Prostate gland (tissue), 2 donors: ENCODE results near the gene MMP15. TPM values are rescaled to one million over a fixed set of nuclear protein-coding genes. Genes with fewer than 3 reads are reported as not detected.

ENCODE experiments used
- DNase-seq: peaks from one replicate; pipeline ENCODE4 v3.0.0-alpha.2; 2019; ENCODE audit warnings: low spot score
- H3K27ac ChIP-seq, 2 donors: fragments of 200-600 bp; sonication (generic); 2 replicates each; pipeline ENCODE4 v1.5.1; 2017 to 2019
- H3K27me3 ChIP-seq: fragments of 200-600 bp; sonication (generic); replicated peaks from 2 replicates; pipeline ENCODE4 v1.5.1; 2019; ENCODE audit not compliant: insufficient read depth
- H3K36me3 ChIP-seq, 2 donors: fragments of 200-600 bp; sonication (generic); 1 replicate in 1 of 2; 2 replicates in 1 of 2; pipeline versions ENCODE4 v1.5.1 to v1.8.1; 2017 to 2019
- H3K4me1 ChIP-seq: fragments of 200-600 bp; sonication (generic); replicated peaks from 2 replicates; pipeline ENCODE4 v1.5.1; 2019
- H3K4me3 ChIP-seq, 2 donors: fragments of 200-600 bp; sonication (generic); 2 replicates each; pipeline ENCODE4 v1.5.1; 2017 to 2019
- H3K9me3 ChIP-seq: fragments of 200-600 bp; sonication (generic); 2 replicates; pipeline ENCODE4 v1.5.1; 2017
- CTCF ChIP-seq, 4 experiments: fragments of 200-600 bp in 2 of 4; fragments of 450-650 bp in 2 of 4; sonication (generic) in 2 of 4; IDR thresholded peaks; 1 replicate in 3 of 4; 2 replicates in 1 of 4; pipeline ENCODE4 v1.5.1; 2016 to 2019; ENCODE audit warnings: antibody characterized with exemption in 4 of 4, mild to moderate bottlenecking in 2 of 4, moderate library complexity in 2 of 4
- POLR2A ChIP-seq: fragments of 450-650 bp; IDR thresholded peaks from one replicate; pipeline ENCODE4 v1.6.1; 2016; ENCODE audit warnings: antibody characterized with exemption, mild to moderate bottlenecking
- POLR2AphosphoS5 ChIP-seq: sonication (generic); formaldehyde crosslinking; IDR thresholded peaks from one replicate; pipeline ENCODE4 v1.6.1; 2017; ENCODE audit warnings: antibody characterized with exemption
- WGBS: methylation state at CpG from one replicate; pipeline ENCODE4 v1.1.5; 2018; 5-methylcytosine and 5-hydroxymethylcytosine counted together
- intact Hi-C: fragments of 100-400 bp; cut with DNase I; formaldehyde crosslinking; loops from one replicate; pipeline ENCODE4 v1.14.2; 2022
- total RNA-seq, 2 donors: library from RNA; depleted of rRNA; stranded (reverse); fragments of >200 nt; gene quantifications; one replicate each; pipeline ENCODE4 v1.1.0, GENCODE V29; 2016

The MMP15 gene
- total RNA-seq, 2 donors from 2014 or later: 8.0 to 232 TPM

DNA sequence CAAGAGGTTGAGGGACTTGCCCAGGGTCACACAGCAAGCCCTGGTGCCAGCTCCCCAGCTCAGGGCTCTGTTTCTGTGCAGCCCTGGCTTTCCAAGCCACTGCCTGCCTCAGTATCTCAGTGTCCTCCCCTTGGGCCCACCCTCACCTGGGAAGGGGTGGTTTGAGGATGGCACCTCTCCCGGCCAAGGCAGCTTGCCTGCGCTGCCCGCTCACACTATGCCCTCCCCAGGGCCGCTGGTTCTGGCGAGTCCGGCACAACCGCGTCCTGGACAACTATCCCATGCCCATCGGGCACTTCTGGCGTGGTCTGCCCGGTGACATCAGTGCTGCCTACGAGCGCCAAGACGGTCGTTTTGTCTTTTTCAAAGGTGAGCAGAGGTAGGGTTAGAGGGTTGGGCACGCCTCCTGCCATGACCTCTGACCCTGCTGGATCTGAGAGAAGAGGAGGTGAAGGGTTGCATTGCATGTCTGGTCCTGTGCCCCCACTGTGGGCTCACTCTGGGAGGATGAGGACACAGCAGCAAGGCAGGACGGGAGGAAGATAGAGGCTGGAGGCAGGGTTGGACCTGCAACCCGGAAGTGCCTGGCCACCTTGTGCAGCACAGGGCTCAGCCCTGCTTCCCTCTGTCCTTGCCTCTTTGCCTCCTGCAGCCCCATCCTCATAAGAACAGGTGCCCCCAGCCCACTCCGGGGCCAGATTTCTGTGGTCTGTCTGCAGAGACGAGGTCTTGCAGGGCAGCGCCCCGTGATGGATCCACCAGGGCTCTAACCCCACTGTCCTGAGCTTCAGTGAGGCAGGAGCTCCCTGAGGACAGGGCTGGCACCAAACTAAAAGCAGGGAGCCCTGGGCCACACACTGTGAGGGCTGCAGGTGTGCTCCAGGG, 16.7 kb downstream of the MMP15 start:
- TF ChIP-seq POLR2AphosphoS5: no peak
- no peak for TF ChIP-seq POLR2A
- no peak for DNase-seq
- Histone ChIP-seq H3K9me3 (no peaks in the 10 kb centered on the region), H3K4me1 (no peaks in the 10 kb centered on the region), H3K27ac (no peak overlapping the region), H3K27me3 (no peaks in the 10 kb centered on the region), H3K36me3 (no peaks in the 10 kb centered on the region), H3K4me3 (no peak overlapping the region)
- intact Hi-C loops: no loop called here
- WGBS: 92% methylated on average over 22 of the region's 22 CpGs

DNA sequence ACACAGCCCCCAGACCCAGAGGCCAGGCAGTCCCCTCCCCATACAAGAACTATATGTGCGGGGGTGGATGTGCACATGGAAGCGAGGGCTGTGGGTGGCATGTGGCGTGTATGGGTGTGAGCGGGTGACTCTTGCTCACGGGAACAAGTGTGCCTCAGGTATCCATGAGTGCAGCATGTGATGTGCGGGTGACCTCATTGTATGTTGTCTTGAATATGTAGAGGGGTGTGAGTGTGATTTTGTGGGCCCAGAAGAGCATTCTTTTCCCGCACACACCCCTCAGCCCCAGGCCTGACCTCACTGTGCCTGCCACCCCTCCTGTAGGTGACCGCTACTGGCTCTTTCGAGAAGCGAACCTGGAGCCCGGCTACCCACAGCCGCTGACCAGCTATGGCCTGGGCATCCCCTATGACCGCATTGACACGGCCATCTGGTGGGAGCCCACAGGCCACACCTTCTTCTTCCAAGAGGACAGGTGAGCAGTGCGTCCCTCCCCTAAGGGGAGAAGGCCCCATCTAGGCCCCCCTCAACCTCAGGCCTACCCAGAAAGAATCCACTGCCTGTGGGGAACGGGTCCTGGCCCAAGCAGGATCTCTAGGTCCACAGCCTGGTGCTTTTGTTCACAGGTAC, 17.4 kb downstream of the MMP15 start:
- H3K9me3 ChIP-seq: no peaks in the 10 kb centered on the region
- intact Hi-C loops: no loop called here
- TF ChIP-seq POLR2AphosphoS5 (no peak), CTCF (IDR thresholded peaks at IDR 0.05) (no peak), POLR2A (no peak)
- H3K4me3 ChIP-seq: no peak overlapping the region
- no peaks in the 10 kb centered on the region for H3K27me3 ChIP-seq
- no peak for DNase-seq
- no peaks in the 10 kb centered on the region for H3K4me1 ChIP-seq
- WGBS: 93% methylated on average over 16 of the region's 16 CpGs
- H3K27ac ChIP-seq: no peak overlapping the region
- H3K36me3 ChIP-seq: no peaks in the 10 kb centered on the region

DNA sequence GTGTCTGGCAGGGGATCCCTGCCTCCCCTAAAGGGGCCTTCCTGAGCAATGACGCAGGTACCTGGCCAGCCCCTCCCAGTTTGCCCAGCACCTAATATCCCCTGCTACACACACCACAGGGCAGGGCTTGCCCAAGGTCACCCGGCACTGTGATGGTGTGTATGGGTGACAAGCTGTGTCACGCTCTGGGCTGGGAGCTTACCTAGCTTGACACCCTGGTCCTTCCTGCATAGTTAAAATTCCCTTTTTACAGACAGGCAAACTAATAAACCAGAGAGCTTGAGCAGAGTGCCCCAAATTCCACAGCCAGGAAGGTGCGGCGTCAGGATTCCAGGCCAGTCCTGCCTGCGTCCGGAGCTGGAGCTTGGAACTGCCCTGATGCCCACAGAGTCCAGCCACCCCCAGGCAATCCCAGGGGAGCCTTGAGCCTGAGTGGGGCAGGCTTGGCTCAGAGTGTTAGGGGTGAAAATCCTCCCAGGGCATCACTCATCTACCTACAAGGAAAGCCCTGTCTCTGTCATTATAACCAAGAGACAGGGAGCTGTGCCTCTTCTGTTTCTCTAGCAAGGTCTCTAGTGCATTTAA, 18.1 kb downstream of the MMP15 start:
- H3K36me3 ChIP-seq: no peaks in the 10 kb centered on the region
- H3K27me3 ChIP-seq: no peaks in the 10 kb centered on the region
- H3K4me3 ChIP-seq: no peak overlapping the region
- TF ChIP-seq CTCF (IDR thresholded peaks at IDR 0.05): no peak
- no peak for TF ChIP-seq POLR2A
- no peak for TF ChIP-seq POLR2AphosphoS5
- intact Hi-C loops: no loop called here
- 60% methylated on average over 7 of the region's 7 CpGs for WGBS
- no peak for DNase-seq
- no peaks in the 10 kb centered on the region for H3K4me1 ChIP-seq
- H3K9me3 ChIP-seq: no peaks in the 10 kb centered on the region
- no peak overlapping the region for H3K27ac ChIP-seq

DNA sequence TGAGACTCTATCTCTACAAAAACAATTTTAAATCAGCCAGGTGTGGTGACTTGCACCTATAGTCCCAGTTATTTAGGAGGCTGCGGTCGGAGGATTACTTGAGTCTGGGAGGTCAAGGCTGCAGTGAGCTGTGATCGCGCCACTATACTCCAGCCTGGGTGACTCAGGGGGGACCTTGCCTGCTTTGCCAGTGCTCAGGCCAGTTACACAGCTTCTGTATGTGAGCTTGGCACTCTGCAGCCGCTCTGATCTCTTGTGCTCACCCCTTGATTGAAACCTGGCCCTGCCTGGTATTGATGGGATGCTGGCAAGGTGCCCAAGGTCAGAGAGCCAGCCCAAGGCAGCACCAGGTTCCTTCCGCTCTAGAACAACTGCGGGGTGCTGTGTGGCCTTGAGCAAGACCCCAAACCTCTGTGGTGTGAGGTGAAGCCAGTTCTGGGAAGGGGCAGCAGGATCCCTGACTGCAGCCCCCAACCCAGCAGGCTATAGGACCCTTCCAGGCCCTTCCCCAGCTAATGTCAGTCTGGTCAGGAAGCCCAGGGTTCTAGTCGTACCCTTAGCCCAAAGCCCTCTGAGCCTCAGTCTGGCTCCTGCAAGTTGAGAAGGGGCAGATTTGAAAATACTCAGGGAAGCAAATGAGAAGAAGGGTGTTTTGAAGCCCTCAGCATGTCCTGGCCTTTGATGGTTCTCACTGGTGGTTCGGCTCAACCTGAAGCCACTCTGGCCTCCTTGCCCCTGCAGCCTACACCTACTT, 18.9 kb downstream of the MMP15 start:
- Histone ChIP-seq H3K27ac (no peak overlapping the region), H3K36me3 (no peaks in the 10 kb centered on the region), H3K27me3 (no peaks in the 10 kb centered on the region), H3K9me3 (no peaks in the 10 kb centered on the region), H3K4me1 (no peaks in the 10 kb centered on the region), H3K4me3 (no peak overlapping the region)
- no peak for TF ChIP-seq POLR2A
- TF ChIP-seq CTCF (IDR thresholded peaks at IDR 0.05): no peak
- TF ChIP-seq POLR2AphosphoS5: no peak
- over 99% methylated on average over 8 of the region's 9 CpGs for WGBS
- no peak for DNase-seq
- intact Hi-C loops: no loop called here

- Histone ChIP-seq H3K27ac (no peak overlapping the region), H3K36me3 (no peaks in the 10 kb centered on the region), H3K27me3 (no peaks in the 10 kb centered on the region), H3K9me3 (no peaks in the 10 kb centered on the region), H3K4me3 (no peak overlapping the region), H3K4me1 (no peaks in the 10 kb centered on the region)
- DNase-seq: no peak
- TF ChIP-seq POLR2A (no peak), CTCF (IDR thresholded peaks at IDR 0.05) (no peak), POLR2AphosphoS5 (no peak)
- intact Hi-C loops: no loop called here
- 92% methylated on average over 30 of the region's 31 CpGs for WGBS
Measured at GRCh38 chr16:58045096-58045495, 19.5 kb downstream of the MMP15 start.
